Suprapubic skin (tissue), 4 donors: ENCODE data around the gene KRT4. TPM values are rescaled to one million over a fixed set of nuclear protein-coding genes. Genes with fewer than 3 reads are reported as not detected.

ENCODE experiments used
- DNase-seq, 2 donors: peaks; one replicate each; pipeline ENCODE4 v3.0.0-alpha.2; 2019; ENCODE audit warnings: low spot score in 2 of 2
- H3K27ac ChIP-seq: fragments of 200-600 bp; sonication (generic); one replicate; pipeline ENCODE4 v1.5.1; 2019
- H3K27me3 ChIP-seq: fragments of 200-600 bp; sonication (generic); one replicate; pipeline ENCODE4 v1.5.1; 2019
- H3K36me3 ChIP-seq: fragments of 200-600 bp; sonication (generic); one replicate; pipeline ENCODE4 v1.5.1; 2019
- H3K4me1 ChIP-seq: fragments of 200-600 bp; sonication (generic); one replicate; pipeline ENCODE4 v1.5.1; 2019
- H3K4me3 ChIP-seq: fragments of 200-600 bp; sonication (generic); one replicate; pipeline ENCODE4 v1.5.1; 2019; ENCODE audit warnings: mild to moderate bottlenecking
- H3K9me3 ChIP-seq: fragments of 200-600 bp; sonication (generic); one replicate; pipeline ENCODE4 v1.5.1; 2019
- CTCF ChIP-seq, 2 donors: fragments of 200-600 bp in 1 of 2; fragments of 450-650 bp in 1 of 2; sonication (generic) in 1 of 2; IDR thresholded peaks; one replicate each; pipeline ENCODE4 v1.5.1; 2016 to 2019; ENCODE audit warnings: antibody characterized with exemption in 2 of 2, mild to moderate bottlenecking in 1 of 2, moderate library complexity in 1 of 2
- EP300 ChIP-seq: sonication (generic); formaldehyde crosslinking; IDR thresholded peaks from one replicate; pipeline ENCODE4 v1.6.1; 2017; ENCODE audit warnings: antibody characterized with exemption
- POLR2A ChIP-seq, 2 donors: fragments of 450-650 bp; IDR thresholded peaks; one replicate each; pipeline ENCODE4 v1.6.1; 2017; ENCODE audit warnings: antibody characterized with exemption in 2 of 2, mild to moderate bottlenecking in 2 of 2, moderate library complexity in 2 of 2
- POLR2AphosphoS5 ChIP-seq, 3 donors: sonication (generic); formaldehyde crosslinking; IDR thresholded peaks; one replicate each; pipeline ENCODE4 v1.6.1; 2017; ENCODE audit warnings: antibody characterized with exemption in 3 of 3
- WGBS: methylation state at CpG from one replicate; pipeline ENCODE4 v1.1.5; 2018; 5-methylcytosine and 5-hydroxymethylcytosine counted together
- total RNA-seq, 4 donors: library from RNA; depleted of rRNA; stranded (reverse); fragments of >200 nt; gene quantifications; one replicate each; pipeline ENCODE4 v1.1.0, GENCODE V29; 2016

Gene KRT4
- total RNA-seq, 4 donors from 2014 or later, result 0.32 to 1.6 (median 0.76) TPM

- TF ChIP-seq POLR2AphosphoS5 (IDR thresholded peaks at IDR 0.05) (no peak), EP300 (no peak), CTCF (IDR thresholded peaks at IDR 0.05) (no peak), POLR2A (IDR thresholded peaks at IDR 0.05) (no peak)
- no peak overlapping the region for H3K4me3 ChIP-seq
- no peaks in the 10 kb centered on the region for H3K9me3 ChIP-seq
- H3K4me1 ChIP-seq, result peaks cover 11% of the 10 kb centered on the region
- peaks cover 33% of the 10 kb centered on the region for H3K27me3 ChIP-seq
- no peaks in the 10 kb centered on the region for H3K36me3 ChIP-seq
- WGBS, result 94% methylated on average over 11 of the region's 11 CpGs
- peak in 1 of 2 donors; percentile 70 for DNase-seq
- no peak overlapping the region for H3K27ac ChIP-seq
Measured at GRCh38 chr12:52788876-52789636, 24.9 kb downstream of the KRT4 start.

- peaks cover 33% of the 10 kb centered on the region for H3K27me3 ChIP-seq
- no peaks in the 10 kb centered on the region for H3K36me3 ChIP-seq
Measured at GRCh38 chr12:52788192-52788875, 25.6 kb downstream of the KRT4 start.

GRCh38 chr12:52787324-52788191 is 26.4 kb downstream of the KRT4 start:
- Histone ChIP-seq H3K9me3 (no peaks in the 10 kb centered on the region), H3K4me3 (no peak overlapping the region), H3K27ac (no peak overlapping the region), H3K4me1 (peaks cover 11% of the 10 kb centered on the region), H3K27me3 (peaks cover 30% of the 10 kb centered on the region), H3K36me3 (no peaks in the 10 kb centered on the region)
- DNase-seq, result peak in 1 of 2 donors; percentile 60
- WGBS, result 71% methylated on average over 6 of the region's 6 CpGs
- TF ChIP-seq POLR2A (IDR thresholded peaks at IDR 0.05), result no peak
- TF ChIP-seq EP300, result no peak
- TF ChIP-seq POLR2AphosphoS5 (IDR thresholded peaks at IDR 0.05), result no peak
- no peak for TF ChIP-seq CTCF (IDR thresholded peaks at IDR 0.05)

More at GRCh38 chr12:52788192-52788875, 25.6 kb downstream of the KRT4 start:
- no peak overlapping the region for H3K27ac ChIP-seq
- H3K9me3 ChIP-seq, result no peaks in the 10 kb centered on the region
- peaks cover 11% of the 10 kb centered on the region for H3K4me1 ChIP-seq
- TF ChIP-seq POLR2AphosphoS5 (IDR thresholded peaks at IDR 0.05) (no peak), CTCF (IDR thresholded peaks at IDR 0.05) (no peak), EP300 (no peak), POLR2A (IDR thresholded peaks at IDR 0.05) (no peak)
- no peak overlapping the region for H3K4me3 ChIP-seq
- DNase-seq, result peak in 1 of 2 donors; percentile 55
- 71% methylated on average over 6 of the region's 6 CpGs for WGBS

GRCh38 chr12:52784909-52785308 is 29.0 kb downstream of the KRT4 start:
- Histone ChIP-seq H3K4me1 (peaks cover 7% of the 10 kb centered on the region), H3K27me3 (peaks cover 11% of the 10 kb centered on the region), H3K27ac (no peak overlapping the region), H3K9me3 (no peaks in the 10 kb centered on the region), H3K4me3 (no peak overlapping the region), H3K36me3 (no peaks in the 10 kb centered on the region)
- no peak for TF ChIP-seq POLR2AphosphoS5 (IDR thresholded peaks at IDR 0.05)
- no peak for TF ChIP-seq EP300
- no peak for TF ChIP-seq POLR2A (IDR thresholded peaks at IDR 0.05)
- TF ChIP-seq CTCF (IDR thresholded peaks at IDR 0.05), result no peak
- DNase-seq, result peak in 1 of 2 donors; percentile 8
- WGBS, result 93% methylated on average over 3 of the region's 3 CpGs
